GM03348 (cell line): Measurements from ENCODE around the gene C1QTNF6.

Experiments
- DNase-seq: peaks from one replicate; pipeline ENCODE4 v3.0.0; 2012; ENCODE audit warnings: low spot score

Gene C1QTNF6

DNA sequence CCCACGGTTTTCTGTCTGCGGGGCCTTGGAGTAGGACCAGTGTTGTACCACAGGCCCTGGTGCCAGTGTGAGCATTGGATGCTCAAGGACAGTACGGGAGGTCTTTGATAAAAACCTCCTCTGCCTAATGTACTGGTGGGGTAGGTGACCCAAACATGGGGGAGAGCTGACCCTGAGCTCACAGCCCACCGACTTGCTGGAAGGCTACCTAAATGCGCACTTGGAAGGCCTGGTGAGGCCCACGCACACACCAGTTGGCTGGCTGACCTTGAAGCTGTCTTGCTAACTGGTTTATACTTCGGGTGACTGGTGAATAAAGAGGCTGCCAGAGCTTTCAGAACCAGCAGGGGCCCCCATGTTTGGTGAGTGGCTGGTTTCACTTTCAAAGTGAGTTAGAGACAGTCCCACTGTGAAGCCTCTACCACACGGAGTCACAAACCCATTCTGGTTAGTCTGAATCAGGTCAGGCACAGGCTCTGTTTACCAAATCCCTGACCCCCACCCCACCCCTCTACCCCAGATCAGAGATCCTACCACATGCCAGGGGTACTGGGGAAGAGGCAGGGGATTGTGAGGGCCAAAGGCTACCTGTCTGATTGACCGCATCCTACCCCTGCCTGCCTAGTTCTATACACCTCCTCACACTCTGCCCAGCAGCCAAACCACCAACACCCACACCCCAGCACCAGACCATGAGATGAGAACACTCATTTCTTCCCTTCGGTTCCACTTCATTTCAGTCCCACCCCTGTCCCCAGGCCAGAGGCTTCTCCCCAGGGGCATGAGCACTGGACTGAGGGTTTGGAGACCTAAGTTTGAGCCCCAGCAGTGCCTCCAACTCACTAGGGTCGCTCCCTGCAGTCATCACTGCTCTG is 25.6 kb downstream of the C1QTNF6 start:
- no peak for DNase-seq

DNA sequence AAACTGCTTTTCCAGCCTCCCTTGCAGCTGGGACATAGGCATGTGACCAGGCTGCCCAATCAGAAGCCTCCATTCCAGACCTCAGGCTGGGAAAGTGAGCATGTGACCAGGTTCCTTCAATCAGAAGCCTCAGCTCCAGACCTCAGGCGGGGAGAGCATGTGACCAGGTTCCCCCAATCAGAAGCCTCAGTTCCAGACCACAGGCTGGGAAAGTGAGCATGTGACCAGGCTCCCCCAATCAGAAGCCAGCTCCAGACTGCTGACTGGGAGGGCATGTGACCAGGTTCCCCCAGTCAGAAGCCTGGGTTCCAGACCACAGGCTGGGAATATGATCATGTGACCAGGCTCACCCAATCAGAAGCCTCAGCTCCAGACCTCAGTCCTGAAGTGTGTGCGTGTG is 26.6 kb downstream of the C1QTNF6 start:
- DNase-seq = no peak

GRCh38 chr22:37160027-37160426 is 28.0 kb downstream of the C1QTNF6 start:
- DNase-seq = no peak

DNA sequence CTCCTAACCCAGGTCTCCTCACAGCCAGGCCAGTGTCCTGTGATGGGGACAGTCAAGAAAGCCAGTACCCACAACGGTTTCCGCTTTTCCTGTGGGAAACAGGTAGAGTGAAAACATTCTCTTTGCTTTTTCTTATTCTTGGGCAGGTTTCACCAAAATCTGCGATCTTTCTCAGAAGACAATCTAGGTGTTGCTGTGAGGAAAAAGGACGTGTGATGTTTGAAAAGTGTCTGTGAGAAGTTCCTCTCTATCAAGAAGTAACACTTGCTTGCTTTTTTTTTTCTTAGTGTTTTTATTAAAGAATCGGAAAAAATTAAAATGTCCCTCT is 29.1 kb downstream of the C1QTNF6 start:
- no peak for DNase-seq

DNA sequence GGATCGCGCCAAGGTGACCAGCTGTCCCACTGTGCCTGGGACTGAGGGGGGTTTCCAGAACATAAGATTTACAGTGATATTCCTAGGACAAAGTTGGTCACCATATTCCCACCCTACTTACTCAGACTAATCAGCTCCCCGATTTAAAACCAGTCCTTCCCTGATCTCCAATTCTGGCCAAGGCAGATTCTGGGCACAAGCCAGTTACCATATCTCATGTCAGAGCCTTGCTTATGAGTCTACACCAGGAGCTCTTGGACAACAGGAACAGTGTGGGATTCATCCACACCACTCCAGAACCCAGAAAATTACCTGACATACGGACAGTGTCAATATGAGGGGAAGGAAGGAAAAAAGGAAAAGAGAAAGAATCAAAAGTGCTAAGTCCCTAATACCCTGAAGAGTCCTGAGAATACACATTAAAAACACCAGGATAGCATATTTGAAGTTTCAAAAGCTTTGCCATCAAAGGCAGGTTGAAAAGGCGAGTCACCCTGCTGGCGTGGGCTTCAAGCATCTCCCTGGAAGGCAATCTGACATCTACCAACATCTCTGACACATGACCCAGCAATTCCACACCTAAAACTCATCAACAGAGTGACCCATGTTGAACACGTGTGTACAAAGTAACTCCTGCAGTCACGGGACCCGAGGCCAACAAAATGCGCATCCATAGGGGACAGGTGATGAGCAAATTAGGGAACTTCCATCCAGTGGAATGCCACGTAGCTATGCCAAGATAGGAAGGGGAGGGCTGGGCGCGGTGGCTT is 30.3 kb downstream of the C1QTNF6 start:
- no peak for DNase-seq

GRCh38 chr22:37156686-37157435 is 31.2 kb downstream of the C1QTNF6 start:
- no peak for DNase-seq

GRCh38 chr22:37155971-37156370 is 32.1 kb downstream of the C1QTNF6 start:
- DNase-seq = no peak

- no peak for DNase-seq
Observed at GRCh38 chr22:37154925-37155712, 32.9 kb downstream of the C1QTNF6 start.

- no peak for DNase-seq
Observed at GRCh38 chr22:37153901-37154300, 34.1 kb downstream of the C1QTNF6 start.

DNA sequence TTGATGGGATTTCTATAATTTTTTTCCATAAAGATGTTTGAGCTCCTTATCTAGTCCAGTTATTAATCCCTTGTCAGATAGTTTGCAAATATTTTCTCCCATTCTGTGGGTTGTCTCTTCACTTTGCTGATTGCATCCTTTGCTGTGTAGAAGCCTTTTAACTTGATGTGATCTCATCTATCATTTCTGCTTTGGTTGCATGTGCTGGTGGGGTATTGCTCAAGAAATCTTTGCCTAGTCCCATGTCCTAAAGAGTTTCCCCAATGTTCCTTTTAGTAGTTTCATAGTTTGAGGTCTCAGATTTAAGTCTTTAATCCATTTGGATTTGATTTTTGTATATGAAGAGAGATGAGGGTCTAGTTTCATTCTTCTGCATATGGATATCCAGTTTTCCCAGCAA is 36.6 kb downstream of the C1QTNF6 start:
- DNase-seq = no peak

DNA sequence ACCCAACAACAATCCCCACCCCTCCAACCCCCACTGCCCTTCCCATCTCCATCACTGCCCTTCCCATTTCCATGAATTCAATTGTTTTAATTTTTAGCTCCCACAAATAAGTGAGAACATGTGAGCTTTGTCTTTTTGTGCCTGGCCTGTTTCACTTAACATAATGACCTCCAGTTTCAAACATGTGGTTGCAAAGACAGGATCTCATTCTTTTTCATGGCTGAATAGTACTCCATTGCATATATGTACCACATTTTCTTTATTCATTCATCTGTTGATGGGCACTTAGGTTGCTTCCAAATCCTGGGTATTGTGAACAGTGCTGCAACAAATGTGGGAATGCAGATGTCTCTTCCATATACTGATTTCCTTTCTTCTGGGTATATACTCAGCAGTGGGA is 37.3 kb downstream of the C1QTNF6 start:
- no peak for DNase-seq

DNA sequence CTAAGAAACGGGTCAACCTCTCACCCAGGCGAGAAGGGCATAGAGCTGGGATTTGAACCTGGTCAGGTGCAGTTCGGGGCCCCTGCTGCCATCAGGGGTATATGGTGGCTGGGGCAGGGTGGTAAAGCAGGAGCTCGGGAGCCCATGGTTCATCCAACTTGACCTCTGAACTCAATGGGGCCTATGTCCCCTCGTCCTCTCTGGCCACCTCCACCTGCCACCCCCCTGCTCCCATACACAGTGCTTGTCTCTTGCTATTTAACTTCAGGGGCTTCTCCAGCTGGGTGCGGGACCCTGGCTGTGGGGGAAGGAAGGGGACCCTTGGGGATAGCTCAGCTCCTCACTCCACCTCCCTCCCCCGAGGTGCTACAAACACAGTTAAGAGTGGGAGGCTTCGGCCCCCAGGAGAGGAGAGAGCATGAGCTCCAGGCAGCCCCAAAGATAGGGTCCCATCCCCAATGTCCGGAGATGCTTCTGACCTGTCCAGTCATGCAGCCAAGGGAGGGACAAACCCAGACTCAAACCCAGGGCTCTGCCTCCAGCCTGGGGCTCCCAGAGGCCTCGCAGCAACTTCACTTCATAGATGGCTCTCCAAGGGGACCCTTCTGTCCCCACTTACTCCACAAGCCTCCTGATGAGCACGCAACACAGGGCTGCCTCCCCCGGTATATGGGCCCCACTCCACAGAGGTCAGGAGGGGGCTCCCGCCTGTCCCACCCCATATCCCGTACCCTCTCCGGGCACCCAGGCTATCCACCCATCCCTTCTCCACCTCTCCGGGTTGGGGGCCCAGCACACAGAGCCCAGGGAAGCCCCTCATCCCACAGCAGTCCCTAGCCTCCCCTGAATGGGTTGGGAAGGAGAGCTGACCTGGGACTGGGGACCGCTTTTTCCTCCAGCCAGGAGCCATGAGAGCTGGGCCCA is 39.0 kb downstream of the C1QTNF6 start:
- no peak for DNase-seq

GRCh38 chr22:37148031-37148651 is 39.9 kb downstream of the C1QTNF6 start:
- DNase-seq = no peak

- DNase-seq = no peak
Observed at GRCh38 chr22:37147186-37147990, 40.7 kb downstream of the C1QTNF6 start.

GRCh38 chr22:37146507-37147180 is 41.4 kb downstream of the C1QTNF6 start:
- no peak for DNase-seq

DNA sequence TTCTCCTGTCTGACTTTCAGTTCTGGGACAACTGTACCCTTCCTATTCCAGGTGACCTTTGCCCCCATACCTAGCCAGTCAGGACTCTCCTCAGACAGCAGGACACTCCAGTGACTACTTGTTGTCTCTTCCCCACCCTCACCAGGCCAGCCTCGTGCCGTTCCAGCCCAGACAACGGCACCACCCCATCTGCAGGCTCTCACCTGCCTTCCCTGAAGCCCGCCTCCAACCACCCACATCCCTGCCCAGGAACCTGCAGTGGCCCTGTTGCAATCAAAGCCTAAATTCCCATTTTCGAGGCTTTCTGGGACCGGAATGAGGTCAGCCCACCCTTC is 42.0 kb downstream of the C1QTNF6 start:
- no peak for DNase-seq

DNA sequence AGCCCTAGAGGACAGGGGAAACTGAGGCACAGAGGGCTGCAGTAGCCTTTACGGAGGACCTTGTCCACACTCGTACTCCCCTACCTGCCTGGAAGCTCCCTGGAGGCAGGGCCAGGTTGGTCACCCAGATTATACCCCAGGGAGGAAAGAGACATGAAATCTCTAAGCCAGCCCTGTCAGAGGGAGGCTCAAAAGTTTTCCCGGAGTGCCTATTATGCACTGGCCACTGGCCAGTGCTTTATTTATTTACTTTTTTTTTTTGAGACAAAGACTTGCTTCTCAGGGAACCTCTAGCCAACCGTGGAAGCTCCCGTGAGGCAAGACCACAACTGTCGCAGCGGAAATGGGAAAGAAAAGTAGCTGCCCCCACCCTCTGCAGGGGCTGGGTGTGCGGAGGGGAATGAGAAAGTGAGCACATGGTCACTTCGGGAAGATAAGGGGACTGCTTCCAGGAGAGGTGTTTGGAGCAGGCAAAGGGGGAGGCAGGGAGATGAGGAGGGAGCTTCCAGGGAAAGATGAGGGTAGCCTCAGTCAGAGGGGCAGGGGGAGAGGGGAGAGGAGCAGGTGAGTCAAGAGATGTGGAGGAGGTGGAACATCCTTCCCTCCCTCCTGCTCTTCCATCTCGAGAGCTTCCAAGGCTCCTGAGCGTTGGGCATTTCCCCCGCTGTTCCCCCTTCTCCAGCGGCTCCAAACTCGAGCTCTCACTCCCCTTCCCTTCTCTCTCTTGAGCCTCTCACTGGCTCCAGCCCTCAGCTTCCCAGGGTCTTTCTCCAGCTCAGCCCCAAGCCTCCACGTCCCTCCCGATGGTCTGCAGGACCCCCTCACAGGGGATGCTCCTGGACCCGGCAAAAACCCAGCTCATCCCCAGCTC is 42.6 kb downstream of the C1QTNF6 start:
- DNase-seq = no peak

- DNase-seq = no peak
Observed at GRCh38 chr22:37144180-37144554, 43.9 kb downstream of the C1QTNF6 start.
